ENCODE data around the gene APOBR.
"Not testable (repeated sequence)": the region's sequence is repeated elsewhere in the genome, so short reads cannot be mapped to it uniquely, and the experiment has no call there.

The APOBR gene

GRCh38 chr16:28527100-28527785 lies 32.8 kb downstream of the APOBR start:
- DNase-seq (ENCODE audit: low read depth in 2 of 2) = not testable (repeated sequence)

GRCh38 chr16:28527985-28528384 lies 33.5 kb downstream of the APOBR start:
- DNase-seq (ENCODE audit: low read depth in 2 of 2) = no peak

- DNase-seq (ENCODE audit: low read depth in 2 of 2) = no peak
Observed at GRCh38 chr16:28528463-28528867, 34.0 kb downstream of the APOBR start.

GRCh38 chr16:28529124-28529523 lies 34.7 kb downstream of the APOBR start:
- DNase-seq (ENCODE audit: low read depth in 2 of 2) = no peak

- DNase-seq (ENCODE audit: low read depth in 2 of 2) = no peak
Observed at GRCh38 chr16:28531777-28532744, 37.6 kb downstream of the APOBR start.

- no peak for DNase-seq (ENCODE audit: low read depth in 2 of 2)
Observed at GRCh38 chr16:28532940-28533647, 38.7 kb downstream of the APOBR start.

GRCh38 chr16:28534542-28535373 lies 40.3 kb downstream of the APOBR start:
- no peak for DNase-seq (ENCODE audit: low read depth in 2 of 2)

GRCh38 chr16:28537076-28537475 lies 42.6 kb downstream of the APOBR start:
- DNase-seq (ENCODE audit: low read depth in 2 of 2) = no peak

GRCh38 chr16:28537964-28538732 lies 43.7 kb downstream of the APOBR start:
- no peak for DNase-seq (ENCODE audit: low read depth in 2 of 2)

GRCh38 chr16:28538733-28539596 lies 44.5 kb downstream of the APOBR start, which contains the start of gene NUPR1:
Gene NUPR1 (minus strand): TSS chr16:28538974. CDS start chr16:28538907, 67 bp downstream.
- DNase-seq (ENCODE audit: low read depth in 2 of 2) = no peak

GRCh38 chr16:28540346-28540745 lies 45.9 kb downstream of the APOBR start:
- DNase-seq (ENCODE audit: low read depth in 2 of 2) = no peak

GRCh38 chr16:28542646-28543045 lies 48.2 kb downstream of the APOBR start:
- DNase-seq (ENCODE audit: low read depth in 2 of 2) = no peak

GRCh38 chr16:28543072-28543471 lies 48.6 kb downstream of the APOBR start:
- no peak for DNase-seq (ENCODE audit: low read depth in 2 of 2)

GRCh38 chr16:28544998-28545397 lies 50.6 kb downstream of the APOBR start:
- DNase-seq (ENCODE audit: low read depth in 2 of 2) = no peak

- not testable (repeated sequence) for DNase-seq (ENCODE audit: low read depth in 2 of 2)
Observed at GRCh38 chr16:28545964-28546363, 51.5 kb downstream of the APOBR start.

GRCh38 chr16:28546626-28547025 lies 52.2 kb downstream of the APOBR start:
- no peak for DNase-seq (ENCODE audit: low read depth in 2 of 2)

GRCh38 chr16:28548306-28548802 lies 53.9 kb downstream of the APOBR start:
- DNase-seq (ENCODE audit: low read depth in 2 of 2) = no peak
